WERI-Rb-1 (cell line): ENCODE measurements around the gene APH1A.
"Not testable (repeated sequence)": the region's sequence is repeated elsewhere in the genome, so short reads cannot be mapped to it uniquely, and the experiment has no call there.

Experiments used
- DNase-seq: peaks from one replicate; pipeline ENCODE4 v3.0.0-alpha.2; 2020
- H3K27ac ChIP-seq: fragments of 250-450 bp; sonication (Bioruptor Pico); 2 replicates; pipeline ENCODE4 v1.5.1; 2020; ENCODE audit warnings: mild to moderate bottlenecking, moderate library complexity
- H3K27me3 ChIP-seq: fragments of 250-450 bp; sonication (Bioruptor Pico); 2 replicates; pipeline ENCODE4 v1.5.1; 2021; ENCODE audit warnings: mild to moderate bottlenecking, low read depth, moderate library complexity; ENCODE audit not compliant: insufficient read depth, severe bottlenecking
- H3K36me3 ChIP-seq: fragments of 250-450 bp; sonication (Bioruptor Pico); 2 replicates; pipeline ENCODE4 v1.5.1; 2020; ENCODE audit warnings: mild to moderate bottlenecking, moderate library complexity
- H3K4me3 ChIP-seq: 2 replicates; pipeline ENCODE4 v1.5.1; 2011; ENCODE audit warnings: low read depth, mild to moderate bottlenecking, control low read depth, low read length
- H3K9me3 ChIP-seq: fragments of 250-450 bp; sonication (Bioruptor Pico); 2 replicates; pipeline ENCODE4 v1.5.1; 2021; ENCODE audit warnings: mild to moderate bottlenecking, moderate library complexity; ENCODE audit not compliant: severe bottlenecking
- CTCF ChIP-seq: IDR thresholded peaks from 2 replicates; pipeline ENCODE4 v1.5.1; 2011; ENCODE audit warnings: low read depth, mild to moderate bottlenecking, control low read depth, inconsistent platforms, low read length

The APH1A gene

GRCh38 chr1:150234309-150234565 lies 34.6 kb downstream of the APH1A start:
- Histone ChIP-seq H3K27ac (no peak overlapping the region), H3K4me3 (peak overlapping the region; percentile 98), H3K36me3 (peaks cover 34% of the 10 kb centered on the region), H3K27me3 (no peaks in the 10 kb centered on the region), H3K9me3 (no peaks in the 10 kb centered on the region)
- TF ChIP-seq CTCF, result no peak
- no peak for DNase-seq

- H3K36me3 ChIP-seq, result peaks cover 39% of the 10 kb centered on the region
- TF ChIP-seq CTCF, result no peak
- H3K4me3 ChIP-seq, result peak overlapping the region; percentile 98
- H3K27me3 ChIP-seq, result no peaks in the 10 kb centered on the region
- no peaks in the 10 kb centered on the region for H3K9me3 ChIP-seq
- no peak overlapping the region for H3K27ac ChIP-seq
- DNase-seq, result no peak
Observed at GRCh38 chr1:150233359-150234308, 35.2 kb downstream of the APH1A start.

GRCh38 chr1:150232921-150233320 lies 35.9 kb downstream of the APH1A start:
- DNase-seq, result peak; percentile 4
- H3K36me3 ChIP-seq, result peaks cover 46% of the 10 kb centered on the region
- H3K27ac ChIP-seq, H3K4me3 ChIP-seq, H3K9me3 ChIP-seq, H3K27me3 ChIP-seq: not testable (repeated sequence)

DNA sequence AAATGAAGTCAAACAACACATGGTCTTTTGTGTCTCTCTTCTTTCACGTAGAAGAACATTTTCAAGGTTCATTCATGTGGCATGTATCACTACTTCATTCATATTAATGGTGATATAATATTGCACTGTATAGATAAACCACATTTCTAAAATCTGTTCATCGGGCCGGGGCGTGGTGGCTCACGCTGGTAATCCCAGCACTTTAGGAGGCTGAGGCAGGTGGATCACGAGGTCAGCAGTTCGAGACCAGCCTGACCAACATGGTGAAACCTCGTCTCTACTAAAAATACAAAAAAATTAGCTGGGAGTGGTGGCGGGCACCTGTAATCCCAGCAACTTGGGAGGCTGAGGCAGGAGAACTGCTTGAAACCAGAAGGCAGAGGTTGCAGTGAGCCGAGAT lies 40.6 kb downstream of the APH1A start:
- not testable (repeated sequence) for DNase-seq, H3K27me3 ChIP-seq, H3K27ac ChIP-seq, H3K9me3 ChIP-seq, H3K4me3 ChIP-seq
- H3K36me3 ChIP-seq, result peaks cover 83% of the 10 kb centered on the region

- Histone ChIP-seq H3K9me3 (no peaks in the 10 kb centered on the region), H3K4me3 (no peak overlapping the region), H3K36me3 (peaks cover 92% of the 10 kb centered on the region), H3K27ac (no peak overlapping the region), H3K27me3 (no peaks in the 10 kb centered on the region)
- TF ChIP-seq CTCF, result no peak
- DNase-seq, result no peak
Observed at GRCh38 chr1:150227228-150227627, 41.6 kb downstream of the APH1A start.

GRCh38 chr1:150226486-150226885 lies 42.3 kb downstream of the APH1A start:
- peaks cover 93% of the 10 kb centered on the region for H3K36me3 ChIP-seq
- H3K27ac ChIP-seq, result no peak overlapping the region
- no peak for DNase-seq
- H3K4me3 ChIP-seq, result no peak overlapping the region
- TF ChIP-seq CTCF, result no peak
- no peaks in the 10 kb centered on the region for H3K9me3 ChIP-seq
- no peaks in the 10 kb centered on the region for H3K27me3 ChIP-seq

GRCh38 chr1:150225546-150225945 lies 43.3 kb downstream of the APH1A start:
- no peak for DNase-seq
- Histone ChIP-seq H3K27ac (no peak overlapping the region), H3K9me3 (no peaks in the 10 kb centered on the region), H3K27me3 (no peaks in the 10 kb centered on the region), H3K4me3 (no peak overlapping the region), H3K36me3 (peaks cover 90% of the 10 kb centered on the region)
- TF ChIP-seq CTCF, result no peak
